Esophagus squamous epithelium (tissue), 5 donors: Measurements from ENCODE around the gene NMBR. TPM values are rescaled to one million over a fixed set of nuclear protein-coding genes. Genes with fewer than 3 reads are reported as not detected.

Source experiments
- DNase-seq: peaks from one replicate; lab custom pipeline; 2025; lab: John Stamatoyannopoulos, UW
- H3K27ac ChIP-seq, 4 donors: fragments of 200-600 bp; sonication (generic); one replicate each; pipeline ENCODE4 v1.5.1; 2016 to 2019; ENCODE audit warnings: mild to moderate bottlenecking in 1 of 4
- H3K27me3 ChIP-seq, 4 donors: fragments of 200-600 bp; sonication (generic); 1 replicate in 3 of 4; 2 replicates in 1 of 4; pipeline versions ENCODE4 v1.5.1 to v1.6.0; 2017 to 2021; ENCODE audit warnings: antibody characterized with exemption in 1 of 4
- H3K36me3 ChIP-seq, 3 donors: fragments of 200-600 bp; sonication (generic); one replicate each; pipeline ENCODE4 v1.5.1; 2016 to 2019
- H3K4me1 ChIP-seq, 3 donors: fragments of 200-600 bp; sonication (generic); one replicate each; pipeline ENCODE4 v1.5.1; 2017 to 2019
- H3K4me3 ChIP-seq, 4 donors: fragments of 200-600 bp; sonication (generic); 1 replicate in 3 of 4; 2 replicates in 1 of 4; pipeline ENCODE4 v1.5.1; 2016 to 2019; ENCODE audit warnings: mild to moderate bottlenecking in 2 of 4, moderate library complexity in 1 of 4
- H3K9me3 ChIP-seq, 3 donors: fragments of 200-600 bp; sonication (generic); one replicate each; pipeline ENCODE4 v1.5.1; 2016 to 2019
- CTCF ChIP-seq, 6 experiments: fragments of 450-650 bp in 4 of 6; fragments of 200-600 bp in 2 of 6; sonication (generic) in 2 of 6; IDR thresholded peaks; one replicate each; pipeline ENCODE4 v1.5.1; 2016 to 2019; ENCODE audit warnings: antibody characterized with exemption in 6 of 6, mild to moderate bottlenecking in 4 of 6, moderate library complexity in 4 of 6
- POLR2A ChIP-seq, 4 donors: fragments of 450-650 bp; IDR thresholded peaks; one replicate each; pipeline ENCODE4 v1.6.1; 2017; ENCODE audit warnings: antibody characterized with exemption in 4 of 4, mild to moderate bottlenecking in 4 of 4, moderate library complexity in 3 of 4
- WGBS, 2 donors: methylation state at CpG; one replicate each; pipeline ENCODE4 v1.1.5; 2018; 5-methylcytosine and 5-hydroxymethylcytosine counted together
- intact Hi-C: fragments of 100-400 bp; cut with DNase I; formaldehyde crosslinking; loops from one replicate; pipeline ENCODE4 v1.15.0; 2022
- total RNA-seq, 4 donors: library from RNA; depleted of rRNA; stranded (reverse); fragments of >200 nt; gene quantifications; one replicate each; pipeline ENCODE4 v1.1.0, GENCODE V29; 2016
- donor health status: DM: yes; HTN: yes; CAD: no.

The NMBR gene
- total RNA-seq, result not detected

- 0% methylated on average over 21 to 22 of the region's 38 CpGs for WGBS, 2 donors
- peak within 1 kb of the TSS; percentile 81 to 89 (median 86) for H3K4me3 ChIP-seq
These were observed at the start of gene NMBR, which contains the start of gene VTA1 for GRCh38 chr6:142146828-142147662. TSS of gene NMBR (minus strand) at chr6:142147122. CDS start at chr6:142088658, 58,464 bp downstream. TSS of gene VTA1 (plus strand) at chr6:142147263. CDS start at chr6:142147288, 25 bp downstream.

DNA sequence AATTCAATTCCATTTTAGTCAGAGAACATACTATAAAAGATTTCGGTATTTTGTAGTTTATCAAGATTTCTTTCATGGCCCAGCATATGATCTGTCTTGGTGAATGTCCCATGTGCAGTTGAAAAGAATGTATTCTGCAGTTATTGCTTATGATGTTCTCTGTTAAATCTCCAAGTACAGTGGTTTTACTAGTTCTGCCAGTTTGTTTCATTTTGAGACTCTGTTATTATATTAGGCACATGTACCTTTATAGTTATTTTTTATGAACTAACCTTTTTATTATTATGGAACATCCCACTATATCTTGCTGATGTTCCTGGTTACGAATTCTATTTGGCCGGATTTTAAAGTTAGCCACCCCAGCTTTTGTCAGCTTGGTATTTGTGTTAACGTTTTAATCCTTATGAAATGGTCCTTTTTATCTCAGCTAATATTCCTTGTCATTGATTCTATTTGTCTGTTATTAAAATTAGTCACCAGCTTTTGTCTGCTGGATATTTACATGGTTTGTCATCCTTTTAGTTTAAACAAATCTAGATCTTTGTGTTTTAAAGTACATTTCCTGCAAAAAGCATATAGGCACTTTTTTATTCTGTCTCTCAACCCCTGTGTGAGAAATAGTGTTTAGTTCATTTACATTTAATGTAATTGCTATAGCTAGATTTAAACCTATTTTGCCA lies 49.1 kb upstream of the NMBR start:
- H3K4me3 ChIP-seq, result no peak overlapping the region
- no peaks in the 10 kb centered on the region for H3K9me3 ChIP-seq
- H3K27me3 ChIP-seq, result no peaks in the 10 kb centered on the region
- intact Hi-C loops, result no loop called here
- TF ChIP-seq CTCF (IDR thresholded peaks at IDR 0.05) (no peak), POLR2A (IDR thresholded peaks at IDR 0.05) (no peak)
- H3K36me3 ChIP-seq, result peaks cover 0 to 29% (median 5%) of the 10 kb centered on the region in 3 donors
- no peak overlapping the region for H3K27ac ChIP-seq
- H3K4me1 ChIP-seq, result peaks cover 0 to 14% (median 0%) of the 10 kb centered on the region in 3 donors
- DNase-seq, result no peak
- 50 to 72% methylated on average over 4 of the region's 4 CpGs for WGBS, 2 donors

More at GRCh38 chr6:142146828-142147662, at the start of gene NMBR, which contains the start of gene VTA1:
- Histone ChIP-seq H3K27ac (peak within 1 kb of the TSS; percentile 70 to 84 (median 76)), H3K36me3 (no peaks in the 10 kb centered on the region), H3K4me1 (peaks cover 10 to 41% (median 19%) of the 10 kb centered on the region in 3 donors), H3K27me3 (no peaks in the 10 kb centered on the region), H3K9me3 (no peaks in the 10 kb centered on the region)
- intact Hi-C loops, result no loop called here
- DNase-seq, result peak; percentile 94
- TF ChIP-seq POLR2A (IDR thresholded peaks at IDR 0.05) (peak in 1 of 4 donors; percentile 42), CTCF (IDR thresholded peaks at IDR 0.05) (peak; percentile 76 to 95 (median 91))

DNA sequence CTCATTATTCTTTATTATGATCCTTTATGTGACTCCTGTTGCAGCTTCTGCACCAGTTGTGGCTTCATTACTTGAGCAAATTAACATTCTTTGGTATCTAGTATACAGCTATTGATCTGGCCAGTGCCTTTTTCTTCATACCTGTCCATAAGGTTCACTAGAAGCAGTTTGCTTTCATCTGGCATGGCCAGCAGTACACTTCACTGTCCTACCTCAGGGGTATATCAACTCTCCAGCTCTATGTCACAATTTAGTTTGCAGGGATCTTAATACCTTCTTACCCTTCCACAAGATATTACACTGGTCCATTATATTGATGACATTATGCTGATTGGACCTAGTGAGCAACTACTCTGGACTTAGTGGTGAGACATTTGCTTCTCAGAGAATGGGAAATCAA lies 46.7 kb upstream of the NMBR start:
- intact Hi-C loops, result no loop called here
- no peak for TF ChIP-seq CTCF (IDR thresholded peaks at IDR 0.05)
- TF ChIP-seq POLR2A (IDR thresholded peaks at IDR 0.05), result no peak
- DNase-seq, result no peak
- Histone ChIP-seq H3K4me1 (peaks cover 0 to 14% (median 0%) of the 10 kb centered on the region in 3 donors), H3K27me3 (no peaks in the 10 kb centered on the region), H3K36me3 (peaks cover 5 to 24% (median 7%) of the 10 kb centered on the region in 3 donors), H3K27ac (no peak overlapping the region), H3K9me3 (no peaks in the 10 kb centered on the region), H3K4me3 (no peak overlapping the region)

DNA sequence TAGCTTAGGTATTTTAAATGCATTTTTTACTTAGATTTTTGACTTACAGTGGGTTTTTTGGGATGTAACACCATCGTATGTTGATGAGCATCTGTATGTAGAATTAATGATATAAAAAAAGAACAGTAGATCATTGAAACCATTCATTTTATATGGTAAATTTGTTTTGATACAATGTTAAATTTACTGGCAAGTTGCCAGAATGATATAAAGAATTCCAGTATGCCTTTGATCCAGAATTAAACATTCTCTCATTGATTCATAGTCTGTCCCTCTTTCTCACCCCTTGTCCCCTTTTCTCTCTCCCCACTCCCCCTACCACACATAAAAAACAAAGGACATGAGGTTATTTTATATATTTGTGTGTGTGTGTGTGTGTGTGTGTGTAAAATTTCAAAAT lies 45.4 kb upstream of the NMBR start:
- no peaks in the 10 kb centered on the region for H3K27me3 ChIP-seq
- intact Hi-C loops, result no loop called here
- no peak overlapping the region for H3K27ac ChIP-seq
- TF ChIP-seq POLR2A (IDR thresholded peaks at IDR 0.05) (no peak), CTCF (IDR thresholded peaks at IDR 0.05) (no peak)
- H3K4me3 ChIP-seq, result no peak overlapping the region
- no peak for DNase-seq
- no peaks in the 10 kb centered on the region for H3K9me3 ChIP-seq
- peaks cover 3 to 19% (median 7%) of the 10 kb centered on the region in 3 donors for H3K36me3 ChIP-seq
- WGBS, 2 donors, result 93 to 100% methylated on average over 1 of the region's 1 CpG
- peaks cover 0 to 15% (median 0%) of the 10 kb centered on the region in 3 donors for H3K4me1 ChIP-seq
